Right lobe of liver (tissue), 6 donors: ENCODE data around the gene ATP6V0E1. TPM values are rescaled to one million over a fixed set of nuclear protein-coding genes. Genes with fewer than 3 reads are reported as not detected.

ENCODE experiments used
- ATAC-seq, 4 donors: fragments of 200-7000 bp; cut with Tn5 transposase; one replicate each; pipeline ENCODE4 v1.9.1; 2020; ENCODE audit warnings: mild to moderate bottlenecking in 4 of 4, moderate library complexity in 4 of 4
- DNase-seq, 3 donors: peaks; one replicate each; pipeline ENCODE4 v3.0.0-alpha.2; 2020
- H3K27ac ChIP-seq, 3 donors: fragments of 200-600 bp; one replicate each; pipeline ENCODE4 v1.8.0; 2022
- H3K27me3 ChIP-seq, 2 donors: fragments of 200-600 bp; one replicate each; pipeline ENCODE4 v1.8.0; 2022
- H3K36me3 ChIP-seq, 4 donors: fragments of 200-600 bp; sonication (generic) in 1 of 4; one replicate each; pipeline versions ENCODE4 v1.5.1 to v1.8.0; 2017 to 2022; ENCODE audit warnings: control low read depth in 1 of 4
- H3K4me1 ChIP-seq, 4 donors: fragments of 200-600 bp; sonication (generic) in 1 of 4; one replicate each; pipeline versions ENCODE4 v1.5.1 to v1.8.0; 2017 to 2022; ENCODE audit warnings: control low read depth in 1 of 4
- H3K4me3 ChIP-seq, 3 donors: fragments of 200-600 bp; one replicate each; pipeline ENCODE4 v1.8.0; 2022
- H3K9me3 ChIP-seq, 4 donors: fragments of 200-600 bp; sonication (generic) in 1 of 4; one replicate each; pipeline versions ENCODE4 v1.5.1 to v1.8.0; 2017 to 2022; ENCODE audit warnings: control low read depth in 1 of 4
- POLR2A ChIP-seq: fragments of 450-650 bp; IDR thresholded peaks from one replicate; pipeline ENCODE4 v1.6.1; 2017; ENCODE audit warnings: antibody characterized with exemption, mild to moderate bottlenecking
- WGBS: methylation state at CpG from one replicate; pipeline ENCODE4 v1.1.6; 2018; ENCODE audit warnings: low coverage, low lambda C conversion rate; ENCODE audit not compliant: insufficient coverage; ENCODE audit errors: missing lambda C conversion rate; 5-methylcytosine and 5-hydroxymethylcytosine counted together
- intact Hi-C, 2 donors: fragments of 100-400 bp; cut with DNase I; formaldehyde crosslinking; loops; one replicate each; pipeline versions ENCODE4 v1.11.2 to v1.14.1; 2022
- small RNA-seq, 2 experiments: library from RNA; depleted of rRNA; stranded (forward); fragments of <200 nt; gene quantifications; one replicate each; pipeline ENCODE3, GENCODE V24; 2016
- total RNA-seq, 6 experiments: library from RNA; depleted of rRNA in 2 of 6; stranded (reverse); fragments of >200 nt in 2 of 6; fragmentation: NEBNext Ultra II Directional in 3 of 6; extraction: Animal tissue kit (Norgen Biotek cat#: 25700) in 3 of 6; gene quantifications; one replicate each; pipeline versions ENCODE4 v1.1.0 to v1.2.4, GENCODE V29; 2016 to 2023
- donor health status: DM: no; HTN: yes; CAD: no.
- donor health status: DM: no; HTN: no; CAD: no.
- donor health status: DM: no; HTN: no; CAD: no.
- donor health status: DM: no; HTN: yes; CAD: no.
- donor health status: DM: no; HTN: yes; CAD: no.

ATP6V0E1 gene
- total RNA-seq, 6 experiments from 2014 or later = 83.1 to 202 (median 116) TPM

GRCh38 chr5:173078878-173079277 is 95.3 kb downstream of the ATP6V0E1 start:
- no peak for TF ChIP-seq POLR2A
- intact Hi-C loops = no loop called here
- Histone ChIP-seq H3K9me3 (no peaks in the 10 kb centered on the region), H3K4me3 (no peak overlapping the region), H3K27ac (no peak overlapping the region), H3K36me3 (peaks cover 0 to 3% (median 0%) of the 10 kb centered on the region in 4 donors), H3K4me1 (no peaks in the 10 kb centered on the region), H3K27me3 (no peaks in the 10 kb centered on the region)
- WGBS = 71% methylated on average over 3 of the region's 3 CpGs
- ATAC-seq (no peak), DNase-seq (no peak)

Small RNA genes within 50 kb of the gene (small RNA-seq; reads per million reads assigned to genes)
- 0 reads per million in 2 experiments for gene RF00019
- gene SNORA74B = 16.3 to 17.2 reads per million in 2 experiments

Other genes starting within 250 kb of the ATP6V0E1 start
- gene DUSP1, start 212.6 kb upstream of the ATP6V0E1 start, total RNA-seq = 100 to 1,000 TPM; 106 to 407 (median 232) TPM
- gene ERGIC1, start 149.5 kb upstream of the ATP6V0E1 start, total RNA-seq = 100 to 1,000 TPM; 103 to 264 (median 154) TPM
- gene RPL26L1, start 24.3 kb upstream of the ATP6V0E1 start, total RNA-seq = 10 to 100 TPM; 14.2 to 33.4 (median 19.2) TPM
- 10 to 100 TPM in 4 of 6 experiments, 1 to 10 TPM in 2; 6.5 to 15.7 (median 12.6) TPM for gene CREBRF, start 72.6 kb downstream of the ATP6V0E1 start, total RNA-seq
- 1 to 10 TPM; 4.4 to 8.6 (median 4.8) TPM for gene BNIP1, start 160.8 kb downstream of the ATP6V0E1 start, total RNA-seq